Stimulated activated naive B cell treated with anti-CD40 and anti-IgM and Interleukin-4, amounts not matched to agents 10 μg/mL and 1 μg/mL and 100 μg/mL, for 72 hours (primary cell): ENCODE results near the gene ADGRV1.
"Not testable (repeated sequence)": the region's sequence is repeated elsewhere in the genome, so short reads cannot be mapped to it uniquely, and the experiment has no call there.

Source experiments
- ATAC-seq, 2 donors: fragments of 150-1000 bp; cut with Tn5 transposase; replicated peaks; 2 replicates each; pipeline ENCODE4 v1.10.0; 2021; ENCODE audit warnings: moderate library complexity in 1 of 2
- DNase-seq: peaks from one replicate; pipeline ENCODE4 v3.0.0; 2021
- H3K27ac Mint-ChIP-seq: one replicate; pipeline ENCODE4 v1.8.0; 2022; ENCODE audit warnings: mild to moderate bottlenecking, mixed read lengths
- H3K27me3 Mint-ChIP-seq, 2 donors: one replicate each; pipeline ENCODE4 v1.8.0; 2022; ENCODE audit warnings: mixed read lengths in 2 of 2
- H3K36me3 Mint-ChIP-seq, 2 donors: one replicate each; pipeline ENCODE4 v1.8.0; 2022; ENCODE audit warnings: mixed read lengths in 2 of 2, mild to moderate bottlenecking in 1 of 2
- H3K4me1 Mint-ChIP-seq, 2 donors: one replicate each; pipeline ENCODE4 v1.8.0; 2022; ENCODE audit warnings: mixed read lengths in 2 of 2, mild to moderate bottlenecking in 1 of 2
- H3K4me3 Mint-ChIP-seq, 2 donors: one replicate each; pipeline ENCODE4 v1.8.0; 2022; ENCODE audit warnings: mild to moderate bottlenecking in 2 of 2, mixed read lengths in 2 of 2, moderate library complexity in 1 of 2
- H3K9me3 Mint-ChIP-seq, 2 donors: one replicate each; pipeline ENCODE4 v1.8.0; 2022; ENCODE audit warnings: mixed read lengths in 2 of 2, mild to moderate bottlenecking in 1 of 2

ADGRV1 gene

DNA sequence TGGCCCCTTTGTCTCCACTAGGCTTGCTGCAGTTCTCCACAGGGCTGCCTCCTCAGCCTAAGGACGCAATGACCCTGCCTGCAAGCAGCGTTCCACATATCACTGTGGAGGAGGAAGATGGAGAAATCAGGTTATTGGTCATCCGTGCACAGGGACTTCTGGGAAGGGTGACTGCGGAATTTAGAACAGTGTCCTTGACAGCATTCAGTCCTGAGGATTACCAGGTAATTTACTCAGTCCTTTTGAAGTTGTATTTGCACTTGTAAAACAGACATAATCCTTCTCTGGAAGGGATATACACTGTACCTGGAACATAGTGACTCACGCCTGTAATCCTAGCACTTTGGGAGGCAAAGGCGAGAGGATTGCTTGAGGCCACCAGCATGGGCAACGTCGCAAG, 116.6 kb downstream of the ADGRV1 start:
- no peak overlapping the region for H3K4me3 Mint-ChIP-seq
- no peak for ATAC-seq
- no peaks in the 10 kb centered on the region for H3K9me3 Mint-ChIP-seq
- DNase-seq: no peak
- no peaks in the 10 kb centered on the region for H3K27me3 Mint-ChIP-seq
- H3K27ac Mint-ChIP-seq: no peak overlapping the region
- H3K36me3 Mint-ChIP-seq: no peaks in the 10 kb centered on the region
- H3K4me1 Mint-ChIP-seq: no peaks in the 10 kb centered on the region

- ATAC-seq (no peak), DNase-seq (no peak)
- Mint-ChIP-seq H3K36me3 (no peaks in the 10 kb centered on the region), H3K27ac (no peak overlapping the region), H3K9me3 (no peaks in the 10 kb centered on the region), H3K4me1 (no peaks in the 10 kb centered on the region), H3K4me3 (no peak overlapping the region), H3K27me3 (no peaks in the 10 kb centered on the region)
These were observed 122.4 kb downstream of the ADGRV1 start for GRCh38 chr5:90680921-90681563.

DNA sequence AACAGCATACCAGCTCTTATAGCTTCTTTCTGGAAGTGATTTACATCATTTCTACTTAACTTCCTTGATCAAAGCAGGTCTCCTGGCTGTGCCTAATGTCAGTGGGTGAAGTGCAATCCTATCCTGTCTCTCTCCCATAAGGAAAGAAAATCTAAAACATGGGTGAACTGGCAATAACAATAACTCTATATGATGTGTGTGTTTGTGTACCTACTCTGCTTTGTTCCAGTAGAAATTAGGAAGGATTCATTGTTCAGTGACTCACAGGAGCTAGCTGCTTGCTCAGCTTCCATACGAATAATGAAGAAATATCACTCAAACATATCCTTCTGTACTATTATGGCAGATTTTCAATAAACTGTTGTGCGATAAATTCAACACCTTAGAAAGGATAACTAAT, 123.7 kb downstream of the ADGRV1 start:
- H3K4me3 Mint-ChIP-seq: no peak overlapping the region
- DNase-seq (no peak), ATAC-seq (no peak)
- no peaks in the 10 kb centered on the region for H3K27me3 Mint-ChIP-seq
- H3K4me1 Mint-ChIP-seq: no peaks in the 10 kb centered on the region
- no peaks in the 10 kb centered on the region for H3K9me3 Mint-ChIP-seq
- no peaks in the 10 kb centered on the region for H3K36me3 Mint-ChIP-seq
- H3K27ac Mint-ChIP-seq: no peak overlapping the region

DNA sequence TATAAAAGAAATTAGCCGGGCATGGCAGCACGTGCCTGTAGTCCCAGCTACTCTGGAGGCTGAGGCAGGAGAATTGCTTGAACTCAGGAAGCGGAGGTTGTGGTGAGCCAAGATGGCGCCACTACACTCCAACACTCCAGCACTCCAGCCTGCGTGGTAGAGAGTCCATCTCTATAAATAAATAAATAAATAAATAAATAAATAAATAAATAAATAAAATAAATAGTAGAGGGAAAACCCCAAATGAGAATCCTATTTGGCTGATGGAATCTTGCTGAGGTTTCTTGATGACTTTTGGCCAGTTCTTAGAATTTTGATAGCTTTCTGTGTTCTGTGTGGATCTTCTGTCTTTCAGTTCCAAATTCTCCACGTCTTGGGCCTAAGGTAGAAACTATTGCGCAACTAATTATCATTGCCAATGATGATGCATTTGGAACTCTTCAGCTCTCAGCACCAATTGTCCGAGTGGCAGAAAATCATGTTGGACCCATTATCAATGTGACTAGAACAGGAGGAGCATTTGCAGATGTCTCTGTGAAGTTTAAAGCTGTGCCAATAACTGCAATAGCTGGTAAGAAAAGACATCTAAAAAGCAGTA, 126.9 kb downstream of the ADGRV1 start:
- DNase-seq (no peak), ATAC-seq (no peak)
- Mint-ChIP-seq H3K27ac (no peak overlapping the region), H3K9me3 (no peaks in the 10 kb centered on the region), H3K27me3 (no peaks in the 10 kb centered on the region), H3K4me1 (no peaks in the 10 kb centered on the region), H3K36me3 (peaks cover 0 to 2% of the 10 kb centered on the region in 2 donors), H3K4me3 (no peak overlapping the region)

GRCh38 chr5:90686363-90686762, 127.8 kb downstream of the ADGRV1 start:
- ATAC-seq, H3K9me3 Mint-ChIP-seq, H3K36me3 Mint-ChIP-seq, H3K4me1 Mint-ChIP-seq, DNase-seq, H3K27me3 Mint-ChIP-seq, H3K27ac Mint-ChIP-seq, H3K4me3 Mint-ChIP-seq: not testable (repeated sequence)

DNA sequence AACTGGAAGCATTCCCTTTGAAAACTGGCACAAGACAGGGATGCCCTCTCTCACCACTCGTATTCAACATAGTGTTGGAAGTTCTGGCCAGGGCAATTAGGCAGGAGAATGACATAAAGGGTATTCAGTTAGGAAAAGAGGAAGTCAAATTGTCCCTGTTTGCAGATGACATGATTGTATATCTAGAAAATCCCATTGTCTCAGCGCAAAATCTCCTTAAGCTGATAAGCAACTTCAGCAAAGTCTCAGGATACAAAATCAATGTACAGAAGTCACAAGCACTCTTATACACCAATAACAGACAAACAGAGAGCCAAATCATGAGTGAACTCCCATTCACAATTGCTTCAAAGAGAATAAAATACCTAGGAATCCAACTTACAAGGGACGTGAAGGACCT, 128.9 kb downstream of the ADGRV1 start:
- H3K9me3 Mint-ChIP-seq, H3K4me3 Mint-ChIP-seq, H3K36me3 Mint-ChIP-seq, H3K4me1 Mint-ChIP-seq, ATAC-seq, H3K27me3 Mint-ChIP-seq, DNase-seq, H3K27ac Mint-ChIP-seq: not testable (repeated sequence)

DNA sequence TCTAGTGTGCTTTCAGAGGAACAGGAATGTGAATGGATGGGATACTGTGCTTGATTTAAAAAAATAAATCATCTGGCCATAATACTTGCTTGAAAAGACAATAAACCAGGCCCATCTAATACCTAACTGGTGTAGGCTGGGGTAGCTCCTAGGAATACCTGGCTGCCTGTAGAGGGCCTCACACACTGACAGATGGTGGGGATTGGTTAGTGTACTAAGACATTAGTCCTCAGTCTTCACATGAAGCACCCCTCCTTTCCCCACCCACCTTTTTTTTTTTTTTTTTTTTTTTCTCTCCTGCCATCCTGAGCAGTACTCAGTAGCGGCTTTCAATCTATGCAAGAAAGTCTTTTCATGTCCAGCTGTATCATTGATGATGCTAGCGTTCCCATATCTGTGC, 130.5 kb downstream of the ADGRV1 start:
- DNase-seq: no peak
- ATAC-seq: no peak
- Mint-ChIP-seq H3K36me3 (peaks cover 0 to 2% of the 10 kb centered on the region in 2 donors), H3K4me3 (no peak overlapping the region), H3K27me3 (no peaks in the 10 kb centered on the region), H3K9me3 (no peaks in the 10 kb centered on the region), H3K4me1 (no peaks in the 10 kb centered on the region), H3K27ac (no peak overlapping the region)

GRCh38 chr5:90690307-90690706, 131.7 kb downstream of the ADGRV1 start:
- no peaks in the 10 kb centered on the region for H3K4me1 Mint-ChIP-seq
- peaks cover 0 to 2% of the 10 kb centered on the region in 2 donors for H3K36me3 Mint-ChIP-seq
- no peak for ATAC-seq
- H3K9me3 Mint-ChIP-seq: no peaks in the 10 kb centered on the region
- H3K4me3 Mint-ChIP-seq: no peak overlapping the region
- no peaks in the 10 kb centered on the region for H3K27me3 Mint-ChIP-seq
- DNase-seq: no peak
- H3K27ac Mint-ChIP-seq: no peak overlapping the region

GRCh38 chr5:90691533-90691932, 132.9 kb downstream of the ADGRV1 start:
- no peak overlapping the region for H3K27ac Mint-ChIP-seq
- H3K4me1 Mint-ChIP-seq: no peaks in the 10 kb centered on the region
- DNase-seq: no peak
- H3K27me3 Mint-ChIP-seq: no peaks in the 10 kb centered on the region
- no peak overlapping the region for H3K4me3 Mint-ChIP-seq
- peaks cover 0 to 2% of the 10 kb centered on the region in 2 donors for H3K36me3 Mint-ChIP-seq
- no peaks in the 10 kb centered on the region for H3K9me3 Mint-ChIP-seq
- no peak for ATAC-seq

- Mint-ChIP-seq H3K9me3 (no peaks in the 10 kb centered on the region), H3K27me3 (no peaks in the 10 kb centered on the region), H3K4me3 (no peak overlapping the region), H3K36me3 (no peaks in the 10 kb centered on the region), H3K27ac (no peak overlapping the region), H3K4me1 (no peaks in the 10 kb centered on the region)
- DNase-seq (no peak), ATAC-seq (no peak)
These were observed 137.6 kb downstream of the ADGRV1 start for GRCh38 chr5:90696153-90696552.

GRCh38 chr5:90700299-90700698, 141.7 kb downstream of the ADGRV1 start:
- H3K36me3 Mint-ChIP-seq: no peaks in the 10 kb centered on the region
- no peaks in the 10 kb centered on the region for H3K9me3 Mint-ChIP-seq
- DNase-seq: no peak
- H3K4me1 Mint-ChIP-seq: no peaks in the 10 kb centered on the region
- no peak overlapping the region for H3K4me3 Mint-ChIP-seq
- no peak overlapping the region for H3K27ac Mint-ChIP-seq
- H3K27me3 Mint-ChIP-seq: no peaks in the 10 kb centered on the region
- no peak for ATAC-seq

- DNase-seq: no peak
- H3K27me3 Mint-ChIP-seq: peaks cover 0 to 3% of the 10 kb centered on the region in 2 donors
- H3K27ac Mint-ChIP-seq: no peak overlapping the region
- no peak for ATAC-seq
- no peaks in the 10 kb centered on the region for H3K36me3 Mint-ChIP-seq
- no peak overlapping the region for H3K4me3 Mint-ChIP-seq
- no peaks in the 10 kb centered on the region for H3K4me1 Mint-ChIP-seq
- no peaks in the 10 kb centered on the region for H3K9me3 Mint-ChIP-seq
These were observed 145.3 kb downstream of the ADGRV1 start for GRCh38 chr5:90703932-90704331.

DNA sequence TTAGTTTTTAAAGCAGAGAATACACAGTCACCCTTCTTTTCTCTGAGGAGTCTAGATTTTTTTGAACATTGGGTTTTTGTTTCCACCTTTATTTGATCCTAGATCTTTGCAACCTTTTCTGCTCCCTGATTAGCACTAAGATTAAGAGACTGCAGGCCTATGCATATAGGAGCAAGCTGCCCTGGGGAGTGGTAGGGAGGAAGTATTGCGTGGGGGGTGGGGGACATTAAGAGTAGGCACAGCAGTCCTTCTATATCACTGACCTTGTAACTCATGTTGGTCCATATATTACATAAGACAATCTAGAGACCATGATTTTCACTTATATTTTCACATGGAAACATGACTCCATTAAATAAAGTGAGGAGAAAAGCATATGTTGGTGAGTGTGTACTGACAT, 149.1 kb downstream of the ADGRV1 start:
- Mint-ChIP-seq H3K27ac (no peak overlapping the region), H3K4me3 (no peak overlapping the region), H3K36me3 (no peaks in the 10 kb centered on the region), H3K27me3 (peaks cover 0 to 3% of the 10 kb centered on the region in 2 donors), H3K4me1 (no peaks in the 10 kb centered on the region), H3K9me3 (no peaks in the 10 kb centered on the region)
- no peak for ATAC-seq
- DNase-seq: no peak

GRCh38 chr5:90709323-90710155, 150.9 kb downstream of the ADGRV1 start:
- no peaks in the 10 kb centered on the region for H3K4me1 Mint-ChIP-seq
- no peaks in the 10 kb centered on the region for H3K9me3 Mint-ChIP-seq
- H3K27ac Mint-ChIP-seq: no peak overlapping the region
- ATAC-seq: peak; percentile 47 to 49
- H3K4me3 Mint-ChIP-seq: no peak overlapping the region
- peaks cover 0 to 3% of the 10 kb centered on the region in 2 donors for H3K27me3 Mint-ChIP-seq
- H3K36me3 Mint-ChIP-seq: no peaks in the 10 kb centered on the region
- no peak for DNase-seq

DNA sequence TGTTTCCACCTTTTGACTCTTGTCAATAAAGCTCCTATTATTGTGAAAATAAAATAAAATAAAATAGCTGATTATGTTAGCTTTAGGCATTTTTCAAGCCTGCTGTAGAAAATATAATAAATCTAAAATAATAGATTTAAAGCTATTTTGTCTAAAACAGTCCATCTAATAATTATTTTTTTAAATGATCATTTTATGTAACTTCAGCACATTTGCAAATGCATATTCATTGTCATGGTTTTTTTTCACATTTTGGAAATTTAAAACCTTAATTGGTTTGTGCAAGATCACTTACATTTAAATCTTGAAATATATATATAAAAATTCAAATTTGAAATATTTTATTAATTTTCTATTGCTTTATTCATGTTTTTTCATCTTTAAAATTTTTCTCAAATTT, 159.8 kb downstream of the ADGRV1 start:
- DNase-seq: no peak
- Mint-ChIP-seq H3K9me3 (peaks cover 0 to 2% of the 10 kb centered on the region in 2 donors), H3K36me3 (no peaks in the 10 kb centered on the region), H3K4me3 (no peak overlapping the region), H3K27ac (no peak overlapping the region), H3K4me1 (no peaks in the 10 kb centered on the region), H3K27me3 (peaks cover 0 to 12% of the 10 kb centered on the region in 2 donors)
- no peak for ATAC-seq
